Embryonic facial prominence (tissue), 1 donor: Measurements from ENCODE around the gene ME3.

Experiments
- DNase-seq: peaks from one replicate; pipeline ENCODE4 v3.0.0-alpha.2; 2016; ENCODE audit errors: extremely low spot score

Gene ME3

GRCh38 chr11:86461892-86462291 is 210.5 kb downstream of the ME3 start:
- DNase-seq: no peak

DNA sequence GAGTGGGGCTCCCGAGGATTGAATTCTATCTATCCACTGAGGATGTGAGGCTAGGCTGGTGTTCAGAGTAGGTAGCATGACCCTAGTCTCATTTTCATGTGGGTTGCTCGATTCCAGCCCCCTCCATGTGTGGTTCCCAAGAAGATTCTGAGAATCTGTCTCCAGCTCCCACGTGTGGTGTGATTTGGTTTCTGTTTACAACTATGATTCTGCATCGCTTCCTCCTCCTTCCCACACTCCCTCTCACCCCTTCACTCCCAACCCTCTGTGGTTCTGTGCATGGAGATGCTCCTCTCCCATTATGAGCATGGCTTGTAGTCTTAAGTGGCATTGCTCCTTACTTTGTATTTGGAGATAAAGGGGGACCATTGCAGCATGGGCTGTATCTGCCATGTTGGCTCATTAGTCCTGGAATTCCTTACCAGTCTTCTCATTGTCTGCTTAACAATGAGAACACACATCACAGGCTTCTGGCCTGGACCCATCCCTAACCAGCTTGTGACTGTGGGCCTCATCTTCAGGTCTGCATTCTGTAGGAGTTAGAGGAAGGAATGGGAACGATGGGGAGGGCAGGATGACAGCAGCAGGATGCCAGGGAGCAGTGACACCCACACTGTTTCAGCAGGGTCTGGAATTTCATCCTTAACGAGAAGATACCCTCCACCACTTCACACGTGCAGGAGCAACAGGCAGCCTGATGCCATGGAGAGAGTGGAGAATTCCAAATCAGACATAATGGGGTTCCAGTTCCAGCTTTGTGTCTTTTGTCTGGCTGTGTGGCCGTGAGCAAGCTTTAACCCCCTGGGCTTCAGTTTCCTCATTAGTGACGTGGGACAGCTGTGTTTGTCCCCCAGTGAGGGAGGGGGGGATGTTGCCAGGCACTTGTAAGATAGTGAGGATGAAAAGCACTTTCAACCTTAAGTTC is 211.7 kb downstream of the ME3 start:
- DNase-seq: no peak

GRCh38 chr11:86459682-86460460 is 212.5 kb downstream of the ME3 start:
- DNase-seq: peak; percentile 27

DNA sequence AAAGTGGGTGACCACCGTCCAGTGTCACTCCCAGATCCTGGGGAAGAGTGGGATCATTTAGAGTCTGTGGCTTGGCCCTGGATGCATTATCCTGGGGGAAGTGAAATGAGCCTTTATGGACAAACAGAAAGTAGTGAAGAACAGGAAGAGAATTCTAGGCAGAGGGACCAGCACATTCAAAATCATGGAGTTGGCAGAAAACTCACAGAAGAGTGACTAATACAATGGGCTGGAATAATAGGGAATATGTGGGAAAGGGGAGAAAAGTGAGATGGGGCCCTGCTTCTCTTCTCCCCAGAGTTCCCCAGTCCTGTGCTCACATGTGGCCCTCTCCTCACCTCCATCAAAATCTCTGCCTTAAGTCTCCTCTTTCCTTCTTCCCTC is 213.4 kb downstream of the ME3 start:
- no peak for DNase-seq

- DNase-seq: no peak
Observed at GRCh38 chr11:86458294-86459001, 214.0 kb downstream of the ME3 start.

DNA sequence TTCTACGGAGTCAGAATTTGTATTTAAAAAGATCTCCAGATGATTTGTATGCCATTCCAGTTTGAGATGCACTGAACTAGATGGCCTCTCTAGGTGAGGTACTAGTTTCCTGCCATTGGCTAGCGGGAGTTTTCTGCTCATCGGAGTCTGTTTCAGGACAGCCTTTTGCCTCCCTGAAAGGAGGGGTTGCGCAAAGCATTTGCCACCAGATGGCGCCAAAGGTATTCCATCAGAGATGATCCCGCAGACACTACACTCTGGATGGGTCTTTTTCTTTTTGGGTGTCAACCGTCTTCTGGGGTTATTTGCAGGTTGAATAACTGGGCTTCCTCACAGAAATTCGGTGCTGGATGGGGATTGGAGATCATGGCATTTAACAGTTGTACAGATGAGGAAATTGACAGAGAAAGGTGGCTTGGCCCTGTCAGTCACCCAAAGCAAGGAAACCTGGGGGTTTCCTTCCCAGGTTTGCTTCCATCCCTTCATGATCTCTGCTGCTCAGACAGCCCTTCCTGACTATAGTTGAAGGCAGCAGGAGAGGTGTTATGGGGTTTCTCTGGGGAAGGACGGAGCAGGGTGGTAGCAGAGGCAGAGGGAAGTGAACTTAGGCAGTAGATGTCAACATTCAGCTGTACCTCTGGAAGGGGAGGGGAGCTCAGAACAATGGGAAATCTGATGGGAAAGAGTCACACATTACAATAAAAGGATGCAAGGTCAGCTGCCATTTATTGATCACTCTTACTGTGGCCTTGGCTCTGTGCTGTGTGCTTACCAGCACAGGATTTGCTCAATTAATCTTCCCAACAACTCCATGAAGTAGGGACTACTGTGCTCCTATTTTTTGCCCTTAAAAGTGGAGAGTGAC is 216.1 kb downstream of the ME3 start:
- peak; percentile 73 for DNase-seq

DNA sequence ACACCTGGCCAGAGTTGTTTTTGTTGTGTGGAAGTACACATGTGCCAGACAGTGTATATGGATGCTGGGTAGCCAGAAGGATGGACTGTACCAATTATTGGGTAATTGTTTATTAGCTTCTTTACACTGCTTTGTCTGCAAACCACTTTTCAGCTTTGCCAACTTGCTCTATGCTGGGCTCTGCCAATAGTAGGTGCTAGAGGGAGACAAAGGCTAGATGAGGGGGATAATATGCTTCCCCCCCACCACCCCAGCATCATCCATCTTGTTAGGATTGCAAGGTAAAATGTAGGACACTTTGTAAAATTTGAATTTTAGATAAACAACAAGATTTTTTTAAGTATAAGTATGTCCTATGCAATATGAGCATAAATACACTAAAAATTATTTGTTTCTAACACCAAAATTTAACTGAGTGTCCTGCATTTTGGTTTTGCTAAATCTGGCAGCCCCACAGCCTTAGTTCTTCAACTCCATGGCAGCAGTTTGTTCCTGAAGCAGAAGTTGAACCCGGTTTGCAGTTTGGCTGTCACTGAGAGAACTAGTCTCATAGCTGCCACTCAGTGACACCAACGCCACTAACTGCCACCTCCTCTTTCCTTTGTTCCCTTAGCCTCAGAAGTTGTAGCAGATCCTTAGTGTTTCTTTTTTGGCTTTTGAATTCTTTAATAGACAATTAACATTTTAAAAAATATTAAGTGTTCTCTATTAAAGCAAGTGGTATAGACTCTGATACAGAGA is 219.0 kb downstream of the ME3 start:
- no peak for DNase-seq

- DNase-seq: no peak
Observed at GRCh38 chr11:86449993-86450629, 222.3 kb downstream of the ME3 start.

DNA sequence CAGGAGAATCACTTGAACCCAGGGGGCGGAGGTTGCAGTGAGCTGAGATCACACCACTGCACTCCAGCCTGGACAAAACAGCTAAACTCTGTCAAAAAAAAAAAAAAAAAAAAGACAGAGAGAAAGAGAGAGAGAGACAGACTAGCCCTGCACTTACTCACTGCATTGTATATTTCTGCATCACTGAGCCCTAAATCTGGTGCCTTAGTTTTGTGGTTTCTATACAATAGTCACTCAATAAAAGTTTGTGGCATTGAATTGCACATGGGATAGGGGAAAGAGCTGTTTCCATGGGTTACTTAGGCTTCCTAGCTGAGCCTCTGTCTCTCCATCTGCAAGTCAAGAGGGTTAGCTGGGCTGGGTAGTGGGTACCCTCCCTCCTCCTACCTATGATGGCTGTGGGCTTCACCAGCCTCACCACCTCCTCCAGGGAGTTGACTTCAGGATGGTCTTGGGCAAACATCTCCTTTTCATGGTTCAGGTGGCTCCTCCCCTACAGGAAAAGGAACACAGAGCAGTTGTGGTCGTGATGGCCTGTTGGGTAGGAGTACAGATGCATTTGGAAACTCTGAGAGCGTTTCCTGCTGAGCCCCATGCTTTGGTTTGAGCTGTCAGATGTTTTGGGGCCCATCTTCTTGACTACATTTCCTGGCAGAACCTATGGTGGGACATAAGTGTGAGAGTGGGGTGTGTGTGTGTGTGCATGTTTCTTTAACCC is 224.5 kb downstream of the ME3 start:
- DNase-seq: no peak

GRCh38 chr11:86446924-86447285 is 225.5 kb downstream of the ME3 start:
- no peak for DNase-seq

- DNase-seq: no peak
Observed at GRCh38 chr11:86446163-86446923, 226.1 kb downstream of the ME3 start.

GRCh38 chr11:86444981-86445380 is 227.4 kb downstream of the ME3 start:
- DNase-seq: no peak

- DNase-seq: no peak
Observed at GRCh38 chr11:86443415-86443814, 229.0 kb downstream of the ME3 start.

DNA sequence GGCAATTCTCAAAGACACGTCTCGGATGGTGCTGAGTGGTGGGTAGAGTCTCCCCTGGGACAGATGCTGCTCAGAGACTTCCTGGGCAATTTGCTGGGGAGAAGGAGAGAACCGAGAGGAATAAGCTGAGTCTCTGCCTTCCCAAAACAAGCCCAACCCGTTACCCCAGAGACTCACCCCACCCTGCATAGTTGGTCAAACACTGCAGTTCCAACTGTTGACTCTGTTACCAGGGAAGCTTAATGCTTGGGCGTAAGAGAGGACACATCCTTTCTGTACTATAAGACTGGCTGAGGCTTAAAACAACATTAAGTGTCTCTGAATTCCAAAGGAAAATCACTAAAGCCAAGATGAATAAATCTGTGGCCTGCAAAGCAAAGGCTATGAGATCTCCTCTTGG is 229.6 kb downstream of the ME3 start:
- DNase-seq: no peak

DNA sequence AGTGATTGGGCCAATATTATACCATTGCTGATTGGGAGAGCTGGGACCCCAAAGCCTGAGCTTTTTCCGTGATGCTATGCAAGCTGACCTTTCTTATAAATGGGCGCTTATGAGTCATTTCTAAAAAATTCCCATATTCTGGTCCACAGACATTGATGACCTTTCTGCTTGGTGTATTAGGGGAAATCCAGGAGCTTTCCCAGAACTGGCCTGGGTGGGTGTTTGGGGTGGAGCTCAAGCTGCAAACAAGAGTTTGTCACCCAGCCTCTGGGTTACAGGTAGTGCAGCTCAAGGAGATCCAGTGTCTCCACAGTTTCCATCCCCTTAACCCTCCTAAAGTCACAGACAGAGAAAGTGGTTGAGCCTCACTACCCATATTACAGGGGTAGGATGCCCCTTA is 230.0 kb downstream of the ME3 start:
- no peak for DNase-seq

DNA sequence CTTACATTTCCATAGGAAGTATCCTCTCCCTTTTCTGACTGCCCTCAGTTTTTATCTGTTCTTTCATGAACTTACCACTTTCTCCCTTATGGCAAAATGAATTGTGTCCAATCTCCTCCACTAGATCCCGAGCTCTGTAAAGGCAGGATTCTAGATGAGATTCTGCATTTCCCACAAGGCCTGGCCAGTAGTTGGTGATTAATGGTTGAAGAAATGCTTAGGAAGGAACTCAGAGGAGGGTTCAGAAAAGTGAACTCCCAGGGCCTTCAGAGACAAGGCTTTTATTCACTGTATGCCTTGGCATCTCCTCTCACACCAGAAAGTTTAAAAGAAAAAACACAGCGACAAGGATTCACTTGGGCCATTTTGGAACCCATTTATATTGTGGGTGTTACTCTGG is 231.6 kb downstream of the ME3 start:
- DNase-seq: no peak

DNA sequence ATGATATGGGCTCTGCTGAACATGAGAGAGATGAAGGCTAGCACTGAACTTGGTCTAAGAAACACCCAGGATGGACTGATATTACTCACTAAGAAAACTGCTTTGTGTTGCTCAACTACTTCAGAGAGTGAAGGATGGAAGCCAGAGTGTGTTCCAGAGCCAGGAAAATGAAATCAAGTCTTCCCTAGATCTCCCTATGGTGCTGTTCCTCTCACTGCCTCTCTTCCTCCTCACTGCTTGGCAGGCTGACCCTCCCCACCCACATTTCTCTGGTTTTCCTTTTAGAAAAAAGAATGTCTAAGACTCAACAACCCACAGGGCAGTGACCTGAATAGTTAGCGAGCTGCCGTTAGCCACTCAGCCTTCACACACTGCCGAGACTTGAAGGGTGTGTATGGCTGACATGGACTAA is 232.1 kb downstream of the ME3 start:
- no peak for DNase-seq

- no peak for DNase-seq
Observed at GRCh38 chr11:86438685-86439084, 233.7 kb downstream of the ME3 start.

- DNase-seq: no peak
Observed at GRCh38 chr11:86435711-86436110, 236.7 kb downstream of the ME3 start.
